Smooth muscle cell (in vitro differentiated cells): ENCODE measurements around the gene BABAM2. TPM values are rescaled to one million over a fixed set of nuclear protein-coding genes. Genes with fewer than 3 reads are reported as not detected.

ENCODE experiments used
- DNase-seq: peaks from one replicate; lab custom pipeline; 2025; ENCODE audit not compliant: unreplicated experiment; lab: John Stamatoyannopoulos, UW
- H2AFZ ChIP-seq: fragments of 200-600 bp; sonication (generic); 2 replicates; pipeline ENCODE4 v1.6.0; 2016; ENCODE audit warnings: antibody characterized with exemption, low read depth, mild to moderate bottlenecking
- H3F3A ChIP-seq: fragments of 200-600 bp; sonication (generic); 2 replicates; pipeline ENCODE4 v1.6.0; 2017; ENCODE audit warnings: antibody characterized with exemption, low read depth
- H3K27ac ChIP-seq: fragments of 200-600 bp; sonication (generic); 2 replicates; pipeline ENCODE4 v1.5.1; 2016; ENCODE audit warnings: low read depth, mild to moderate bottlenecking
- H3K27me3 ChIP-seq: fragments of 200-600 bp; sonication (generic); 2 replicates; pipeline ENCODE4 v1.6.1; 2016; ENCODE audit warnings: low read depth, mild to moderate bottlenecking
- H3K36me3 ChIP-seq: fragments of 200-600 bp; sonication (generic); 2 replicates; pipeline ENCODE4 v1.5.1; 2016; ENCODE audit warnings: low read depth
- H3K4me1 ChIP-seq: fragments of 200-600 bp; sonication (generic); 2 replicates; pipeline ENCODE4 v1.5.1; 2016; ENCODE audit warnings: low read depth
- H3K4me2 ChIP-seq: fragments of 200-600 bp; sonication (generic); 2 replicates; pipeline ENCODE4 v1.6.0; 2016; ENCODE audit warnings: mild to moderate bottlenecking
- H3K4me3 ChIP-seq: fragments of 200-600 bp; sonication (generic); 2 replicates; pipeline ENCODE4 v1.5.1; 2016; ENCODE audit warnings: mild to moderate bottlenecking
- H3K79me2 ChIP-seq: fragments of 200-600 bp; sonication (generic); 2 replicates; pipeline ENCODE4 v1.6.0; 2016; ENCODE audit warnings: low read depth, mild to moderate bottlenecking
- H3K9ac ChIP-seq: fragments of 200-600 bp; sonication (generic); 2 replicates; pipeline ENCODE4 v1.6.0; 2016; ENCODE audit warnings: low read depth
- H3K9me3 ChIP-seq: fragments of 200-600 bp; sonication (generic); replicated peaks from 2 replicates; pipeline ENCODE4 v1.5.1; 2016; ENCODE audit warnings: low read depth
- H4K20me1 ChIP-seq: fragments of 200-600 bp; sonication (generic); 2 replicates; pipeline ENCODE4 v1.6.0; 2016; ENCODE audit warnings: low read depth
- WGBS: methylation state at CpG from one replicate; pipeline ENCODE4 v1.1.7; 2016; ENCODE audit warnings: low lambda C conversion rate; 5-methylcytosine and 5-hydroxymethylcytosine counted together
- polyA plus RNA-seq: library from polyadenylated mRNA; unstranded; fragments of >200 nt; fragmentation: Nextera tagmentation; extraction: Ambion mirVana; gene quantifications from 2 replicates; pipeline ENCODE4 v1.2.1, GENCODE V29; 2016
- total RNA-seq: library from RNA; depleted of rRNA; stranded (reverse); fragments of >200 nt; gene quantifications from 2 replicates; pipeline ENCODE4 v1.2.3, GENCODE V29; 2014
- TF ChIP-seq, protein P1 (sequence below): fragments of 200-600 bp; sonication (generic); IDR thresholded peaks from 2 replicates; pipeline ENCODE4 v1.5.1; 2017; ENCODE audit warnings: borderline replicate concordance, mild to moderate bottlenecking, antibody characterized with exemption; ENCODE audit not compliant: insufficient read depth, poor library complexity, severe bottlenecking

The BABAM2 gene
- total and polyA plus RNA-seq, 2 experiments from 2014 or later, result 26.5 to 29.1 TPM

DNA sequence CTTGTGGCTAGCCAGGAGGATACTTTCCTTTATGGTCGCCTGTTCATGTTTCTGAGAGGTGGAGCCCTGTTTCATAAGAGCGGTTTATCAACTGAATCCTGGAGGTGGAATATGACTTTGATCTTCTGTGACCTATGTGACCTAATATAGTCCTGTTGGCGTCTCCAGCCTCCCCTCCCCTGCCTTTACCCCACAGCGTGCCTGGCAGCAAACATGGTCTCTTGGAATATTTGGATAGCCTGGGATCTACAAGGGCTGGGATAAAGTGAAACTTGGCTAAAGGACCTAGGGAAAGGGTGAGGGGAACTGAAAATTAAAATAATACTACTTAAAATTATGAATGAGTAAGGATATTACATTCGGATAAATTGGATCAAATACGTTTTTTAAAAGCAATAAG is 246.0 kb downstream of the BABAM2 start:
- no peaks in the 10 kb centered on the region for H3K9me3 ChIP-seq
- peaks cover 9% of the 10 kb centered on the region for H3K4me1 ChIP-seq
- H2AFZ ChIP-seq, result no peak overlapping the region
- 93% methylated on average over 6 of the region's 6 CpGs for WGBS
- no peaks in the 10 kb centered on the region for H4K20me1 ChIP-seq
- no peaks in the 10 kb centered on the region for H3K36me3 ChIP-seq
- peaks cover 5% of the 10 kb centered on the region for H3F3A ChIP-seq
- no peak overlapping the region for H3K9ac ChIP-seq
- H3K4me2 ChIP-seq, result peak overlapping the region; percentile 48
- H3K27me3 ChIP-seq, result no peaks in the 10 kb centered on the region
- DNase-seq, result no peak
- H3K79me2 ChIP-seq, result no peaks in the 10 kb centered on the region
- TF ChIP-seq, protein P1, sequence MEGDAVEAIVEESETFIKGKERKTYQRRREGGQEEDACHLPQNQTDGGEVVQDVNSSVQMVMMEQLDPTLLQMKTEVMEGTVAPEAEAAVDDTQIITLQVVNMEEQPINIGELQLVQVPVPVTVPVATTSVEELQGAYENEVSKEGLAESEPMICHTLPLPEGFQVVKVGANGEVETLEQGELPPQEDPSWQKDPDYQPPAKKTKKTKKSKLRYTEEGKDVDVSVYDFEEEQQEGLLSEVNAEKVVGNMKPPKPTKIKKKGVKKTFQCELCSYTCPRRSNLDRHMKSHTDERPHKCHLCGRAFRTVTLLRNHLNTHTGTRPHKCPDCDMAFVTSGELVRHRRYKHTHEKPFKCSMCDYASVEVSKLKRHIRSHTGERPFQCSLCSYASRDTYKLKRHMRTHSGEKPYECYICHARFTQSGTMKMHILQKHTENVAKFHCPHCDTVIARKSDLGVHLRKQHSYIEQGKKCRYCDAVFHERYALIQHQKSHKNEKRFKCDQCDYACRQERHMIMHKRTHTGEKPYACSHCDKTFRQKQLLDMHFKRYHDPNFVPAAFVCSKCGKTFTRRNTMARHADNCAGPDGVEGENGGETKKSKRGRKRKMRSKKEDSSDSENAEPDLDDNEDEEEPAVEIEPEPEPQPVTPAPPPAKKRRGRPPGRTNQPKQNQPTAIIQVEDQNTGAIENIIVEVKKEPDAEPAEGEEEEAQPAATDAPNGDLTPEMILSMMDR, result no peak
- H3K27ac ChIP-seq, result peak overlapping the region; percentile 71
- H3K4me3 ChIP-seq, result no peak overlapping the region

GRCh38 chr2:28137221-28137620 is 246.7 kb downstream of the BABAM2 start:
- Histone ChIP-seq H3K9ac (peak overlapping the region; percentile 10), H2AFZ (no peak overlapping the region), H3K27me3 (no peaks in the 10 kb centered on the region), H3K27ac (peak overlapping the region; percentile 71), H3K4me1 (peaks cover 9% of the 10 kb centered on the region), H3F3A (peaks cover 5% of the 10 kb centered on the region), H4K20me1 (no peaks in the 10 kb centered on the region), H3K36me3 (no peaks in the 10 kb centered on the region), H3K4me2 (peak overlapping the region; percentile 48), H3K79me2 (no peaks in the 10 kb centered on the region), H3K9me3 (no peaks in the 10 kb centered on the region), H3K4me3 (no peak overlapping the region)
- WGBS, result 17% methylated on average over 2 of the region's 2 CpGs
- no peak for DNase-seq
- TF ChIP-seq, protein P1, result no peak

DNA sequence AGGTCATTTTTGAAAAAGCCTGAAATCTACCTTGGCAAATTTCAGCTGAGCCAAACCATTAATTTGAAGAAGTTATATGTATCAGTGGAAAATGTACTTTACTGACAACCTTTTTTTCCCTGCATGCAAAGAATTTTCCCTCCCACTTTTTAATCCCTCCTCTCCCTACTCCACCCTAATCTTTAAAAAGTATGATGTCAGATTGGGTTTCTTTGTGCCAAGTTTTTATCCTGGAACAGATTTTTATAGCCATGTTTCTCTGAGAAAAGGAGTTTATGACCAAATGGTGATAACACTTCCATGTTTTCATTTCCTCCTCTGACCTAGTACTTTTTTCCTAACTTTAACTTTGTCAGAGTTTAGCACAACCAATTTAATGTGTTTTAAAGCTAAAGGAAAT is 251.9 kb downstream of the BABAM2 start:
- no peaks in the 10 kb centered on the region for H3K36me3 ChIP-seq
- H3K4me3 ChIP-seq, result no peak overlapping the region
- TF ChIP-seq, protein P1, result no peak
- H3K27me3 ChIP-seq, result no peaks in the 10 kb centered on the region
- H4K20me1 ChIP-seq, result no peaks in the 10 kb centered on the region
- peak overlapping the region; percentile 22 for H3K27ac ChIP-seq
- no peak overlapping the region for H3K9ac ChIP-seq
- peak overlapping the region; percentile 12 for H3K4me2 ChIP-seq
- DNase-seq, result no peak
- H3K4me1 ChIP-seq, result peaks cover 3% of the 10 kb centered on the region
- no peaks in the 10 kb centered on the region for H3K9me3 ChIP-seq
- peak overlapping the region; percentile 20 for H2AFZ ChIP-seq
- no peaks in the 10 kb centered on the region for H3K79me2 ChIP-seq
- H3F3A ChIP-seq, result no peaks in the 10 kb centered on the region

GRCh38 chr2:28148000-28148399 is 257.5 kb downstream of the BABAM2 start:
- no peak for DNase-seq
- 98% methylated on average over 2 of the region's 2 CpGs for WGBS
- TF ChIP-seq, protein P1, result no peak
- H3F3A ChIP-seq, result peaks cover 4% of the 10 kb centered on the region
- no peak overlapping the region for H3K9ac ChIP-seq
- no peaks in the 10 kb centered on the region for H3K9me3 ChIP-seq
- H3K79me2 ChIP-seq, result no peaks in the 10 kb centered on the region
- H3K4me3 ChIP-seq, result no peak overlapping the region
- peaks cover 5% of the 10 kb centered on the region for H3K4me1 ChIP-seq
- no peaks in the 10 kb centered on the region for H3K36me3 ChIP-seq
- no peak overlapping the region for H3K27ac ChIP-seq
- no peak overlapping the region for H2AFZ ChIP-seq
- H3K27me3 ChIP-seq, result no peaks in the 10 kb centered on the region
- H4K20me1 ChIP-seq, result no peaks in the 10 kb centered on the region
- no peak overlapping the region for H3K4me2 ChIP-seq
